HG03280 (cell line): ENCODE results near the gene CENPX.

Source experiments
- ATAC-seq: cut with Tn5 transposase; IDR thresholded peaks from one replicate; pipeline ENCODE4 v1.9.1; 2021; ENCODE audit warnings: mild to moderate bottlenecking, moderate library complexity; ENCODE audit not compliant: unreplicated experiment

Gene CENPX

DNA sequence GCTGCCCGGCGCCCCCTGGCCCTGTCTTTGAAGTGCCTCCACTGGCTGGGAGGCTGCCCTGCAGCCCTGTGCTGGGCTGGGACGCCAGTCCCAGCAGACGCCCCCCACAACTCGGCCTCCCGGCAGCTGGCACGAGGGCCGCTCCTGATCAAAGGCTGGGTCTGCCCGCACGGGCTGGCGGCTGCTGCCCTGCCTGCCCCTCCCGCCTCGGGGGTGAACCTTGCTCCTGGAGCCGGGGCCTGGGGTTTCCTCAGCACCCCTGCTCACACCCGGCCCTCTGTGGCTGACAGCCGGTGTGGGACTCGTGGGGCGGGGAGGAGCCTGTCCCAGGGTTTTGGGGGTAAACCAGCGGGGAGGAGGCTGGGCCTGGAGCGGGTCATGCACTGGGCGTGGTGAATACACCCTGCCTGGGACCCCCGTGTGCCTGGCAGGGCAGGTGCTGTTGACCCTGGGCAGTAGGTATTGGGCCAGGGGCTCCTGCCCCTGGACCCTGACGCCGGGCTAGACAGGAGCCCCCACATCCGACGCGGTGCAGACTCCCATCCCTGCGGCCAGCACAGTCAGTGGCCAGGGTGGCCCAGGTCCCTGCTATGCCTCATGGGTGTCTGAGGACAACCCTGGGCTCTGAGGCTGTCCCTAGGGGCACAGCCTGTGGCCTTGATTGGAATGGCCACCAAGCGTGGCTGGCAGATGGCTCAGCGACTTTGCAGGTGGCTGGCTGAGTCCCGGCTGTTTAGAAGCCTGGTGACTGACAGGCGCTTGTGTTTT lies 21.7 kb downstream of the CENPX start:
- ATAC-seq = no peak

DNA sequence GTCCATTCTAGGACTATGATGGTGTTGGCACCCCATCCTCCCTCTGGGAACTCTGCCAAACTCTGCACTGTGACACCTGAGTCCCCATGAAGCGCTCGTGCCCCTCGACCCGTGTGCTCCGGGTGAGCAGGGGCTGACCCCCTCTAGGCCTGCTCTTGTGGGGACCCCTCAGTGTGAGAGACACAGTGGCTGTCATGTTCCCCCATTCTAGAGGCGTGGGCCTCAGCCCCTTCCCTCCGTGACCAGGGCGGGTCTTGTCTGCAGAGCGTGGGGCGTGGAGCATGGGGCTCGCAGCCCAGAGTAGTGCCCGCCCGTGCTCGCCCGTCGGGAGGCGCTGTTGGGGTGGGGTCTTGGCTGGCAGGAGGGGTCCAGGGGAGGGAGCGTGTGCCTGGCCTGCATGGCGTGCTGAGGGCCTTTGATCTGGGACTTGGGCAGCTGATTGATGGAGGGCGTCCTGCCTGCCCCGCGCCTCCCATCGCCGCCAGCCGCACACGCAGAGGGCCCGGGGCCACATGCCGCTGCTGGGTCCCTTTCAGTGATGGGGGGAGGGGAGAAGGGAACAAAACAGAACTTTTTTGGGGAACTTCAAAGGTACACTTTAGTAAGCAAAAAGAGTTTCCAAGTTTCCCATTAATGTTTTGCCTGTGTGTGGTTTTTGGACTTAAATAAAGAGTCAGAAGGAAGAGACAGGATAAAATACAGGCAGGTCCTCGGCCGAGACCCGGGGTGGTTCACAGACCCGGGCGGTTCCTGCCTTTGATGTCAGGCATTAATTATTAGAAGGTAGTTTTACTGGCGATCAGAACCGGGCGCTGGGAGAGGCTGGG lies 22.5 kb downstream of the CENPX start:
- no peak for ATAC-seq

DNA sequence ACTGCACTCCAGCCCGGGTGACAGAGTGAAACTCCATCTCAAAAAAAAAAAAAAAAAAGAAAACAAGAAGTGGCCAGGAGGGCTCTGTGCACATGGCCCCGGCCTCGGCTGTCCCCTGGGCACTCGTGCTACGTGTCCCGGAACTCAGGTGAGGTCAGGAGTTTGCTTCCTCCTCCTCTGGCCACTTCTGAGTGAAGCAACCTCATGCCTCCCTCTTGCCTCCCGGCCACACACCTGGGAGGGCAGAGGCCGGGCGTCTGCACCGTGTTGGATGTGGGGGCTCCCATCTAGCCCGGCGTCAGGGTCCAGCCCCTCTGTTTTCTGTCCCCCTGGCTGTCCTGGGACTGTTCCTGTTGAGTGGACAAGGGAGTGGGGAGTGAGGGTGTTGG lies 23.1 kb downstream of the CENPX start:
- ATAC-seq = no peak

DNA sequence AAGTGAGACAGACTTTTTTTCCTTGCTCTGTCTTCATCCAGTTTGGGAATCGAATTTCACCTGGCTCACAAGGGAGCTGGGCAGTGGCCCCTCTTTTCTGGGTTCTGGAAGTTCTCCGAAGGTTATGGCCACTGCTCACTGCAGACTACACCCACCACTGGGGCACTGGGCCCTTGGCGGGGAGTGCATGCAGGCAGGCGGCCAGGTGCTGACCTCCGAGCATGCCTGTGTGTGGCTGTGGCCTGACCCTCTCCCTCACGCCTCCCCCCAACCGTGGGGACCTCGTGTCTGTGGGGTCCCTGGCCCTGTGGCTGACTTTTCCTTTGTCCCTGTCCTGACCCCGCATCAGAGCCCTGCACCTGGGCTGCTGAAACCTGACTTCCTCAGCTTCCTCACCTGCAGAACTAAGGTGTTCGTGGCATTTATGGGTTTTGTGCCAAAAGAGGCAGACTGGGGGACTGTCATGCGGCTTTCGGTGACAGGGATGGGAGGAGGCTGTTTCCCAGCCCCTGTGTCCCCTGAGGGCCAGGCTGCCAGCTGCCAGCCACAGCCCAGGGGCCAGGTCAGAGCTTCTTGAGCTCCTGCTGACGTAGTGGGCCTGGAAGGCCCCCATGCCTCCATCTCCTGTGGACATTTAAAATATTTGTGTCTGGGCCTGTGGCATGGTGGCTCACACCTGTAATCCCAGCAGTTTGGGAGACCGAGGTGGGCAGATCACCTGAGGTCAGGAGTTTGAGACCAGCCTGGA lies 23.8 kb downstream of the CENPX start:
- ATAC-seq = no peak

DNA sequence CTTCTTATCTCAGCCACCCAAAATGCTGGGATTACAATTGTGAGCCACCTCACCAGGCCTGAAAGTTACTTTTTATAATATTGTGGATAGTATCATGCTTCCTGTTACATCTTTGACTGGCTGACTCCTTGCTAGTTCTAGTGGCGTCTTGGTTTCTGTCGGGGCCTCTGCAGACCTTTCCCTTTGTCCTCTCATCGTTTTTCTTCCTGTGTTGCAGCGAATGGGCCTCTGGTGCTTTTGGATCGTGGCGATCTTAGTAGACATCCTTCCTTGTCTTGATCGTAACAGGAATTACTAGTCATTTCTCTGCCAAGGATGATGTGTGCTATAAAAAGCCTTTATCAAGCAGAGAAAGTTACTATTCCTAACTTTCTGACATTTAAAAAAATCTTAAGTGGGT lies 24.5 kb downstream of the CENPX start:
- ATAC-seq = no peak

DNA sequence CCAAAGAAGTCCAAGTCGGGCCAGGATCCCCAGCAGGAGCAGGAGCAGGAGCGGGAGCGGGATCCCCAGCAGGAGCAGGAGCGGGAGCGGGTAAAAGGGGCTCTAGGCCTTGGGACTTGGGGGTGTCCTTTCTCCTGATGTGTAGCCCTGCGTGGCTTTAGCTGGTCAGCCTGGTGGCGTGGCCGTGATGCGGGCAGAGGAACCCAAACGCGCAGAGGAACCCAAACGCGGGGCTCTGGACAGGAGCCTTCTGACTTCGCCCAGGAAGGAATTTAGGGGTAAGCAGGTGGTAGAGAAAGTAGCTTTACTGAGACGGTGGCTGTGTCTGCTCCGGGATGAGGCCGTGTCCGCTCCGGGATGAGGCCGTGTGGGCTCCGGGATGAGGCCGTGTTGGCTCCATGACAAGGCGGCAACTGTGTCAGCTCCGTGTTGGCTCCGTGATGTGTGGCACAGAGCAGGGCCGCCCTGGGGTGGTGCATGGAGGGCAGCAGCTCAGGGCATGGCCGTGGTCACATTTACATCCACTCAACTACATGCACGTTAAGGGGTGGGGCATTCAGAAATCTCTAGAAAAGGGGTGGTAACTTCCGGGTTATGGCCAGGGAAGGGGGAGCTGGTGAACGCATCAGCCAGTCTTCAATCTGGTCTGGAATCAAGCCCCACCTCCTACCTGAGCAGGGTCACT lies 25.8 kb downstream of the CENPX start:
- no peak for ATAC-seq

DNA sequence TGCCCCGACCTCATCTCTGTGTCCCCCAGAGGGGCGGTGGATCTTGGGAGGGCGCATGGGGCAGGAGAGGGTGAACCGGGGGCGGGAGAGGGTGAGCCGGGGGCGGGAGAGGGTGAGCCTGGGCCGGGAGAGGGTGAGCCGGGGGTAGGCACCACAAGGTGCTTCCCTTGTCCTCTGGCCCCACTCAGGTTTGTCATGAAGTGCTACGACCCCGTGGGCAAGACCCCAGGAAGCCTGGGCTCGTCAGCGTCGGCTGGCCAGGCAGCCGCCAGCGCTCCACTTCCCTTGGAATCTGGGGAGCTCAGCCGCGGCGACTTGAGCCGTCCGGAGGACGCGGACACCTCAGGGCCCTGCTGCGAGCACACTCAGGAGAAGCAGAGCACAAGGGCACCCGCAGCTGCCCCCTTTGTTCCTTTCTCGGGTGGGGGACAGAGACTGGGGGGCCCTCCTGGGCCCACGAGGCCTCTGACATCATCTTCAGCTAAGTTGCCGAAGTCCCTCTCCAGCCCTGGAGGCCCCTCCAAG lies 26.4 kb downstream of the CENPX start:
- ATAC-seq = no peak

DNA sequence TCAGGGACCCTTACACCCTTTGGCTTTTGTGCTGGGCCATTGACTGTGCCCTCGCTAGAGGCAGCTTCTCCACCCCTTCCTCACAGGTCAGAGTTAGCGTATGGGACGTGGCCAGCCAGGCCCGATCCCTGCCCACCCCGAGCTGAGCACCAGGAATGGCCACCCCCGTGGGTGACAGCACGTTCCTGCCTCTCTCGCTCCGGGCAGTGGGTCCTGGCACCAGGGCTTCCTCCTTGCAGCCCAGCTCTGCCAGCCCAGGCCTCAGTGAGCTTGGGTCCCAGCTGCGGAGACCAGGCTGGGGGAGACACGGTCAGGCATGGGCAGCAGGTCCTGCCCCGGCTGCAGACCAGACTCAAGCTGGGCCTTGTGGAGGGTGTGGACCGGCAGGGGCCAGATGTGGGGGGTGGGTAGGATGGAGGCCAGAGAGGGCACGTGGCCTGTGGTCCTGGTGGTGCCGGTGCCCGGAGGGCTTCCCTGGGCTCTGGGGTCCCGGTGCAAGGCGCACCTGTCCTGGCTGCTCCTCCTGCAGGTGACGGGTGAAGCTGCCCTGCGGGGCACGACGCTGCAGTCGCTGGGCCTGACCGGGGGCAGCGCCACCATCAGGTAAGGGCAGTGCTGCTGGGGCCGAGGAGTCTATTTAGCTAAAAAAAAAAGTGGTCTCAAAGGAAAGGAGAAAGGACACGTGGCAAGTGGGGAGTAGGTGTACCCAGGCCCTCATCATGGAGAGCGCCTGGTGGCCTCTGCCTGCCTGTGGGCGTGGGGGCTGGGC lies 27.0 kb downstream of the CENPX start:
- ATAC-seq = no peak

DNA sequence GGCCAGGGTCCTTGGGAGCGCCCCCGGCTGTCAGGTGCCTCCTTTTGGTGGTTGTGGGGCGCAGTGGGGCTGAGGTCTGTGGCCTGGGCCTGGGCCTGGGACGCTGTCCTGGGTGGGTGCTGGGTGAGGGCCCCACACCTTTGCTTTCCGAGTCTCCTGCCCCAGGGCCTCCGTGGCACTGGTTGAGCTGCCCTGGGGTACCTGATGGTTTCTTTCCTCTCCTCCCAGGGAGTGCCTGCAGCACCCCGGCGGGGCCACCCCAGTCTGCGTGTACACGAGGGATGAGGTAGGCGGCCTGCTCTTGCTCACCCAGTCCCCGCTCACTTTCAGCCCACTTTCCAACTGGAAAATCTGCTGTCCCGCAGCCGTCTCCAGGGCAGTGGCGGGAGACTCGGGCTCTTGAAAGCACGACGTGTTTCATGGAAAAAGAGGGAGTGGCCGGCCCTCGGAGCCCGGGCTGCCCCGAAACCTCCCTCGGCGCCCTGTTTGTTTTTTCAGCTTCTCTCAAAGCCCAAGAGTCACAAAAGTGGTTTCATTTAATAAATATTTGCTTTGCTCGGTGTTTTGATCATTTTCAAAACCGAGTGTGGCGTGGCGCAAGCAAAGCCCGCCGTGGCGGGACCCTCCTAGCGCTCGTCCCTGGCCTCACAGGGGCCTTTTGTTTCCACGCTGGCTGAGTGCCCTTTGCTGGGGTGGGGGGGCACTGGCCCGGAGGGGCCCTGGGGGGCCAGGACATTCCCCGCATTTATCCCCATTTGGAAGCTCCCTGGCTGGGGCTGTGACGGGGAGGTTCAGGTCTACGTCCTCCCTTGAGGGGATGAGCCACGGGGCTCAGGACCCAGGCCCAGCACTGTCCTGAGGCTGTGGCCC lies 27.9 kb downstream of the CENPX start:
- ATAC-seq = no peak

DNA sequence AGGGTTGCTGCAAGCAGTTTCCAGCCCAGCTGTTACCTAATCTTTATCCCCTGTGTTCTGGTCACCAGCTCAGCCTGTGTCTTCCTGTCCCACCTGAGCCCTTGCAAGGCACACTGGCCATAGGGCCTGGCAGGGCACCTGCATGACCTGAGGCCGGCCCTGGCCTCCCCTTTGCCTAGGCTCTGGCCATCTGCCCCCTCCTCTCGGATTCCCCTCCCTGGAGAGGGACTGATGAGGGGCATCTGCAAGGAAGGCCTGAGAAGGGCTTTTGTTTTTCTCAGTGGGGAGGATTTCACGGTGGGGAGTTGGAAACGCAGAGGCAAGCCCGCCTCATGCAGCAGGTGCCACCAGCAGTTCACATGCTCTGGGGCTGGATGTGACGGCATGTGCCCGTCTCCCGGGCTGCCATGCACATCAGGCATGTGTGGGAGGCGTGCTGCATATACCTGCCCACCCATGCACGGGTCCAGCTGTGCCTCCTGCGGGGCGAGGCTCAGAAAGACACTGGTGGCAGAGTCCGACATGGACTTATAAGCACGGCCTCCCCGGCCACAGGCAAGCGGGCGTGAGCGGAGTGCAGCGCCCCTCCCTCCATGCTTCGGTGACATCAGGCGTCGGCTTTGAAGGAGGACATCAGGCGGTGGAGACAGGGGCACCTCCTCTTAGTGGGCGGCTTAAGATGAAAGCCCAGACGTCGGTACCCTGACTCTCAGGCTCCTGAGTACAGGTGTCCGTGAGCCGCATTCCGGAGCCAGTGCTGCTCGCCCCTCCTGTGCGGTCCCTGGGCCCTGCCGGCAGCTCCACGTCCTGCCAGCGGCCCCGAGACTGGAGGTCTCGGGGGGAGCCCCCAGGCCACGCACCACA lies 28.7 kb downstream of the CENPX start:
- ATAC-seq = no peak

DNA sequence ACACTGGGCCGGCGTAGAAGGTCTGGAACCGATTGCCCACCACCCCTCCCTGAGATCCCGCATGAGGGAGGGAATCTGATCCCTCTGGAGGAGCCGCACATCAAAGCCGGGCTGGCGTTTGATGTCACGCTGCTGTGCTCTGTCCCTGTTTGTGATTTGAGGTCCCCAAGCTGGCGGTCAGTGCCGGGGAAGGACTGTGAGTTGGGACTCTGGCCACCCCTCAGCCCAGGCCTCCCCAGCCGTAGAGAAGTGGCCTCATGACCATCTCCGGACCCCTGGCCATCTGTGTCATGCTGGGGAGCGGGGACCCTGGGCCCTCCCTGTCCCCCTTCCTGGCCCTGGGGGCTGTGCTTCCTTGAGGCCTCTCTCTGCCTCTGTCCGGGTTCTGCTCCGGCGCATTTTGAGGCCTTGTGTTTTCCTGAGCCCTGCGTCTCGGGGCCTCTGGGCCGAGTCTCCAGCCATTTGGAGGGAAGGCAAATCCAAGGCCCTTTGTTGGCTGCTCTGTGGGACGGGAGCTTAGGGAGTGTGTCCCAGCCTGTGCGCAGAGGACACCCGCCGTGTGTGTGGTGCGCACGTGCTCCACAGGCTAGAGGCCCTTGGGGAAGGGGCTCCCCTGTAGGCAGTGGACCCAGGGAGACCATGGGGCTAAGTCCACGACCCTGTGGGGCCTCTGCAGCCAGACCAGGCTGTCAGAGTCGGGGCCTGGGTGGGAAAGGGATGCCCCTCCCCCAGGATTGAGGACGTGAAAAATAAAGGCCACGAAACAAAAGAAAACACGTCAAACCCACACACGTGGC lies 30.2 kb downstream of the CENPX start:
- ATAC-seq = no peak

DNA sequence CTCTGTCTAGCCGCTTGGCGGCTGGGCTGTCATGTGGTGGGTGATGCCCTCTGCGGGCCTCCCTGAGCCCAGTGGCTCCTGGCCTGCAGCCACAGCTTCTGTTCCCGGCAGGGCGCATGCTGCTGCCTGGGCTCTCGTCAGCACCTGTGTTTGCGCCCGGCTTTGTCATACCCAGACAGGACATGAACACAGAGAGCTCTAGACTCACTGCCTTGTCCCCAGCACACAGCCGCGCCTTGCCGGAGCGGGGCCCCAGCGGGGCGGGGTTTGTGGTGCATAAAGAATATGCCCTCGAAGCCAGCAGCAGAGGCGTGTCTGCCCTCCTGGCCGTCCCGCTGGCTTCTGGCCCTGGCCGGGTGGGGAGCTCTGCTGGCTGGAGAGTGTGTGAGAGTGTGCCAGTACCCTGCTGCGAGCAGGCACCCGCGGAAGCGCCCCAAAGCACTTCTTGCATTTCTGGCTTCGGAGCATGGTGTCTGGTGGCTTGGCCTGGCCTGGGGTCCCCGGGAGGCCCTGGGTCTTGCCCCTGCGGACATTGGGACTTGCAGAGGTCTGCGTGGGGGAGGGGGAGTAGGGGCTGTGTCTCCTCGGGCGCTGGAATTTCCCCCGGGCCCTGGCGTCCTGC lies 30.9 kb downstream of the CENPX start:
- no peak for ATAC-seq

DNA sequence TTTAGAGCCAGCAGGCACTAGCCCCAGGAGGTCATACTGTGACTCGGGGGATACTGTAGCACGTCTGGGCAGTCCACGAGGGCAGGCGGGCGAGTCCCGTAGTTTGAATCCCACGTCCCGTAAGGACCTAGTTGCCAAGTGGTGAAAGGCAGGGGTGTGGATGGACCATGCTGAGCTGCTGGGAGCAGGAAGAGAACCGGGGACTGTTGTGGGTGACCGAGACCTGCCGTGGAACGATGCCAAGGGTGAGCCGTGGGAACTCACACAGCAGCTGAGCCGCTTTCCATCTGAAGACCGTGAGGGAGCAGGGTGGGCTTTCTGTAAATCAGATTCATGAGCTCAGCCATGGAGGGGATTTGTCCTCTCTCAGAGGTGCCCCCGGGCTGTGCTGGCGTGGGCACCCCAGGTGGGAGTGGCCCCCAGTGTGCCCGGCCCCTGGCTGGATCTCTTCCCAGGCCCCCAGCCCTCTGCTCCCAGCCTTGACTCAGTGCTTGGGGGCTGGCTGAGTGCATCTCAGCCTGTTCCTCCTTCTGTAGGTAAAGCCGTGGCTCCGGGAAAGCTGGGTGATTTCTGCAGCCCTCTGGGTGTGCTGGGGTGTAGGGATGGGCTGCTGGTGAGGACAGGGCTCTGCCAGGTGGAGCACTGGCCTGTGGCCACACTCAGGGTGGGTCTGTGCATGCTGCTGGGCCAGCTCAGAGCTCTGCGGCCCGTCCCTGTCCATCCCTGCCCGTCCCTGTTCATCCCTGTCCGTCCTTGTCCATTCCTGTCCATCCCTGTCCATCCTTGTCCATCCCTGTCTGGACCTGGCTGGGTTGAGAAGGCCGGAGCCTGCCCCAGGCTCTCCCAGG lies 31.6 kb downstream of the CENPX start:
- no peak for ATAC-seq

DNA sequence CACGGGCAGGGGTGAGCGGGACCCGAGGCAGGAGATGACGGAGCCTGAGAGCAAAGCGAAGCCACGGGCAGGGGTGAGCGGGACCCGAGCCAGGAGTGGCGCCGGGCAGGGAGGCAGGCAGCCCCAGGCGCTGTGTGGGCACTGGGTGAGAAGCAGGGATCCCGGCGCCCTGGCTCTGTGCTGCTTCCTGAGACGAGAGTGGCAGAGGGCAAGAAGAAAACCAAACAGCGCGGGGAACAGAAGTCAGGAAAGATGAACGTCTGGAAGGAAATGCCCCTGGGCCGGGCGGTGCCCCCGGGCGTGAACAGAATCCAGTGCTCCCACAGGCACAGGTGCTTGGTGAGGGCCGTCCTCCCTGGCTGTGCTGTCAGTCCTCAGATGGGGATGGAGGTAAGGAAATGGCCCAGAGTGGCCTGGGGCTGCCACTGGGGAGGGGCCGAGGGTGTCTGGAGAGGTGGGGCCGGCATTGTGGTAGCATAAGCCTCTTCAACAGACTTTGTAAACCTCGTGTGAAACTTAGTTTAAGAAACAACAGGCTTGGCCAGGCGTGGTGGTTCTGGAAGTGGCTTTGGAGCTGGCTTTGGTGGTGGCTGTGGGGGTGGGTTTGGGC lies 35.4 kb downstream of the CENPX start:
- no peak for ATAC-seq

DNA sequence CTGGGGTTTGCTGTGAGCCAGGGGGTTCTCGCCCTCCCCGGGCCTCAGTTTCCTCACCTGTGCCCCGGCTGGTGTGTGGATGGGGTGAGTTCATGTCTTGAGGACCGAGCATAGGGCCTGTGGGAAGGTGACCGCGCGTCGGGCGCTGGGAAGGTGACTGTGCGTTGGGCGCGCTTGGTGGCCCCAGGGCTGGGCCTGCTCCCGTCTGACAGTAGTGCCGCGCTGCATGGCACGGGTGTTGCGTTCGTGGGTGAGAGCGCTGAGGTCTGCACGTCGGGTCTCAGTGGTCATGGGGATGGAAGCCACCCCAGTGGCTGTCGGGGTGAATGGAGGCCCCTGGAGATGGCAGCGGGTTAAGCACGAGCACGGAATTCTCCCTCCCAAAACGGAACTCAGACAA lies 36.1 kb downstream of the CENPX start:
- ATAC-seq = no peak
